Lower leg skin (tissue), 3 donors: ENCODE results near the gene EIF4G1.

Source experiments
- CTCF ChIP-seq, 3 donors: fragments of 450-650 bp; IDR thresholded peaks; one replicate each; pipeline ENCODE4 v1.5.1; 2016; ENCODE audit warnings: antibody characterized with exemption in 3 of 3, mild to moderate bottlenecking in 3 of 3, moderate library complexity in 2 of 3
- POLR2A ChIP-seq, 2 donors: fragments of 450-650 bp; IDR thresholded peaks; one replicate each; pipeline ENCODE4 v1.6.1; 2016 to 2017; ENCODE audit warnings: antibody characterized with exemption in 2 of 2, mild to moderate bottlenecking in 1 of 2, moderate library complexity in 1 of 2

DNA sequence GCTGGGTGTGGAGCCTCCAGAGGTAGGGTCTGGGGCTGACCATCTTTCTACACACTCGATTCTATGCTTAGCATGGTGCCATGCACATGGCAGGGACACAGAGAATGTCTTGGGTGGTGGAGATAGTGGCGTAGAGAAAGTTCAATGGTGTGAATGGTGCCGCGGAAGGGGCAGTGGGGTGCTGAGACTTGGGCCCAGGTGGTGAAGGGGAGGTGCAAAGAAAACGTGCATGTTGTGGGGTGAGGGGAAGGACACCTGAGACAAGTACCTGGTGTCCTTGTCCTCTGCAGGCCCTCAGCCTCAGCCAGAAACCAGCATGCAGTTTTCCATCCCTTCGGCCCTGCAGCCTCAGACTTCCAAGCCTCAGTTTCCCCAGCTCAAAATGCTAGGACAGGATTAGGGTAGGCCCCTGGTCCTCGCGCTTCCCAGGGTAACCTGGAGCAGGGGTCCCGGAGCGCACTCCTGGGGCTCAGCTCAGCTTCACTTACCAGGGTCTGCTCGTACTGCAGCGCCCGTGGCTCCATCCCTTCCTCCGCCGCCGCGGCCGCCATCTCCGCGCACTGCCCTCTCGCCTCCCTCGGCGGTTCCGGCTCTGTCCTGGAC lies 46.6 kb downstream of the EIF4G1 start:
- TF ChIP-seq CTCF (IDR thresholded peaks at IDR 0.05) (no peak), POLR2A (IDR thresholded peaks at IDR 0.05) (no peak)
